Prostate gland (tissue), 2 donors: ENCODE results near the gene COL4A1.

Source experiments
- POLR2A ChIP-seq: fragments of 450-650 bp; IDR thresholded peaks from one replicate; pipeline ENCODE4 v1.6.1; 2016; ENCODE audit warnings: antibody characterized with exemption, mild to moderate bottlenecking
- TF ChIP-seq, protein P1 (sequence below), 4 experiments: fragments of 200-600 bp in 2 of 4; fragments of 450-650 bp in 2 of 4; sonication (generic) in 2 of 4; IDR thresholded peaks; 1 replicate in 3 of 4; 2 replicates in 1 of 4; pipeline ENCODE4 v1.5.1; 2016 to 2019; ENCODE audit warnings: antibody characterized with exemption in 4 of 4, mild to moderate bottlenecking in 2 of 4, moderate library complexity in 2 of 4

DNA sequence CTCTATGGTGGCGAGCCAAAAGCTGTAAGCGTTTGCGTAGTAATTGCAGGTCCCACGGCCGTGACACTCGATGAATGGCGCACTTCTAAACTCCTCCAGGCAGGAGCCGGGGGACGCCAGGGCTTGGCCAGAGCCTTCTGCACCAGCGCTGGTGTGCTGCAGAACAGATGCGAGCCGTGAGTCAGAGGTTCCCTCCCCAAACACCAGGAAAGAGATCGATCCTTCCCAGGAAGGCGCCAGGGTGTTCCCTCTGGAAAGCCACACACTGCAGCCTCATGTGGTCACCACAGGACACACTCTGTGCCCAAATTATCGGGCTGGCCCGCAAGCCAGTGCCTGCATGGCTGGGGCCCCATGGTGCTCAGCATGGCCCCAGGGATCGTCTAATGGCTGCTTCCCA, 154.6 kb downstream of the COL4A1 start:
- TF ChIP-seq, protein P1, sequence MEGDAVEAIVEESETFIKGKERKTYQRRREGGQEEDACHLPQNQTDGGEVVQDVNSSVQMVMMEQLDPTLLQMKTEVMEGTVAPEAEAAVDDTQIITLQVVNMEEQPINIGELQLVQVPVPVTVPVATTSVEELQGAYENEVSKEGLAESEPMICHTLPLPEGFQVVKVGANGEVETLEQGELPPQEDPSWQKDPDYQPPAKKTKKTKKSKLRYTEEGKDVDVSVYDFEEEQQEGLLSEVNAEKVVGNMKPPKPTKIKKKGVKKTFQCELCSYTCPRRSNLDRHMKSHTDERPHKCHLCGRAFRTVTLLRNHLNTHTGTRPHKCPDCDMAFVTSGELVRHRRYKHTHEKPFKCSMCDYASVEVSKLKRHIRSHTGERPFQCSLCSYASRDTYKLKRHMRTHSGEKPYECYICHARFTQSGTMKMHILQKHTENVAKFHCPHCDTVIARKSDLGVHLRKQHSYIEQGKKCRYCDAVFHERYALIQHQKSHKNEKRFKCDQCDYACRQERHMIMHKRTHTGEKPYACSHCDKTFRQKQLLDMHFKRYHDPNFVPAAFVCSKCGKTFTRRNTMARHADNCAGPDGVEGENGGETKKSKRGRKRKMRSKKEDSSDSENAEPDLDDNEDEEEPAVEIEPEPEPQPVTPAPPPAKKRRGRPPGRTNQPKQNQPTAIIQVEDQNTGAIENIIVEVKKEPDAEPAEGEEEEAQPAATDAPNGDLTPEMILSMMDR (IDR thresholded peaks at IDR 0.05), result no peak
- TF ChIP-seq POLR2A, result no peak
